ENCODE data around the gene TSPAN33.

Gene TSPAN33

GRCh38 chr7:129136887-129137642 is 7.4 kb upstream of the TSPAN33 start:
- DNase-seq, result no peak

DNA sequence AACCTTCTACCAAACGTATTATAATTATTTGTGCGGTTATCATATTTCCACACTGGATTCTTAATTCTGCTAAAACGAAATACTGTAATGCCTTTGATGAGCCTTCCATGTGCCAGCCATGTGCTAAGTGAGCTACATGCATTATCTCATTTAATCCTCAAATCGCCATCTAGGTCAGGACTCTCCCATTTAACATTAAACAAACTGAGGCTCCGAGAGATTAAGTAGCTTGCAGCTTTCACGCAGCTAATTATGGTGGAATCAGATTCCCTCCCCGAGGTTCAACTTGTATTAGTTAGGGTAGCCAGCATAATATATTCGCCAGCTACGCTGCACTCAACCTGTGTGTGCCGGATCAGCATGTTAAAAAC is 798 bp upstream of the TSPAN33 start:
- no peak for DNase-seq

DNA sequence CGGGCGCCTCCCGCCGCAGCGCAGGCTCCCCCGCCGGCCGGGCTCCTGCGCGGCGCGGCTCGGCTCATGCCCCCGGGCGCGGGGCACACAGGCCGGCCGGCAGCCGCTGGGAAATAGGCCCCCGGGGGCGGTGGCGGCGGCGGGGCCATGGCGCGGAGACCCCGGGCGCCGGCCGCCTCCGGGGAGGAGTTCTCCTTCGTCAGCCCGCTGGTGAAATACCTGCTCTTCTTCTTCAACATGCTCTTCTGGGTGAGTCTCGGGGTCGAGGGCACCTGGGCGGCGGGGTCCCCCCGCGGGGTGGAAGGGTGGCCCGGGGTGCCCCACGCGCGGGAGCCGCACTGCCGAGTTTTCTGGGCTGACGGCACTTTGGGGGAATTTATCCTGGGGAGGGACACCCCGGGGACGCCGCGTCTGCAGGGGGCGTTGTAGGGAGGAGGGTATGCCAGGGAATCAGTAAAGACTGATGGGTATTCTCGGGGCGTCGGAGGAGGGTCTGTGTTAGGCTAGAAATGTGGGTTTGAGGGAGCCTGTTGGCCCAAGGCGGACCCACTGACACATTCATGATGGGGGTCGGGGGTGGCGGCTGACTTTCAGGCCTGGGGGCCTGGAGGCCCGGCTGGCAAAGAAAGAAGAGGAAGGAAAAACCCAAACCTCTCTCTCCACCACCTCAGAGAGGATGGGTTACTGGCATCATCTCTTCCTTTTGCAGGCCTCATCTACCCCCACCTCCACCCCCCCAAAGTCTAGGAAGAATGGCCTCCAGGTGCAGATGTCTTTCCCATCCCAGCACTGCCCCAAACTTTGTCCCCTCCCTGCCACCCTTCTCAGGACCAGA is 544 bp downstream of the TSPAN33 start:
- no peak for DNase-seq

DNA sequence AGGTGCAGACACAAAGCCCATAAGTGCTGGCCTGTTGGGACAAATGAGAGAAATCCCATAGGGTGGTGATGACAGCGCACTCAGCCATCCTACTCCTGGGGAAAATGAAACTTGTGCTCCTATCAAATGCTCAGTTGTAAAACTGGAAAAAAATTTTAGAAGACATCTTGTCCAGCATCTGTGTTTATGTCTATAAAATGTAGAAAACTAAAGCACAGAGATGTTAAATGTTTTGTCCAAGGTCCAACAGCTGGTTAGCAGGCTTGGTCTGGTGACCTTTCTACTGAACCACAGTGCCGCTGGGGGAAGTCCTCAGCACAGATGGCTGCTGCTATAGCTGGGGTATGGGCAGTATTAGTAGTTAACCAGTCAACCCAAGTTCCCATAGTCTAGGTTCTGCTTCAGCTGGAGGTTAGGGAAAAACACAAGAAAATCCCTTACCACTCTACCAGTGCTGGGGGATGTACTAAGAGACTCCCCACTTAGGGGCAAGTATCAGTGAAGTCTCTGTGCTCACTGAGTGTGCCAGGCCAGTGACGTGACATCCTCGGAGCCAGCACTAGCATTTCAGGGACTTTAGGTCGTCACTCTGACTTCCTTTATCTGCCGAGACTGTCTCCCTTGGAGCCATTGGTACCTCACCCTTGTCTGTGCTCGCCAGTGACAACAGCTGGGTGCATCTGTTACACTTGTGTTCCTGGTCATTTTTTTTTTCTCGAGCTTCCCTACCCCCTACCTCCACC is 1.9 kb downstream of the TSPAN33 start:
- no peak for DNase-seq

- DNase-seq, result no peak
These were observed 3.2 kb downstream of the TSPAN33 start for GRCh38 chr7:129147731-129148130.

DNA sequence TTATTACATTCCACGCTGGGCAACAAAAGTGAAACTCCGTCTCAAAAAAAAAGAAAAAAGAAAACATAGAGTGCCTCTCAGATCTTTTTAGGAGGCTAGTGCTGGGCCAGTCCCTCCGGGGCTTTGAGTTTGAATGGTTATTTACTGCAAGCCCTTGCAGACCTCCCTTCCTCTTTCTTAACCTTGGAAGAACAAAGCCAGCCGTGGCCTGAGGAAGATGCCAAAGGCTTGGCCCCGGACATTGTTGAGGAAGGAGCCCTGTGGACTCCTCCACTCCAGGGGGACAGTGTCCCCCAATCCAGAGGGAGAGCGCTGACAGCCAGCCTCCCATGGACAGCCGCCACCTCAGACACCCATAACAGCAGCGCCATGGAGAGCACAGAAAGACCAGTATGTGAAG is 5.0 kb downstream of the TSPAN33 start:
- DNase-seq, result no peak

DNA sequence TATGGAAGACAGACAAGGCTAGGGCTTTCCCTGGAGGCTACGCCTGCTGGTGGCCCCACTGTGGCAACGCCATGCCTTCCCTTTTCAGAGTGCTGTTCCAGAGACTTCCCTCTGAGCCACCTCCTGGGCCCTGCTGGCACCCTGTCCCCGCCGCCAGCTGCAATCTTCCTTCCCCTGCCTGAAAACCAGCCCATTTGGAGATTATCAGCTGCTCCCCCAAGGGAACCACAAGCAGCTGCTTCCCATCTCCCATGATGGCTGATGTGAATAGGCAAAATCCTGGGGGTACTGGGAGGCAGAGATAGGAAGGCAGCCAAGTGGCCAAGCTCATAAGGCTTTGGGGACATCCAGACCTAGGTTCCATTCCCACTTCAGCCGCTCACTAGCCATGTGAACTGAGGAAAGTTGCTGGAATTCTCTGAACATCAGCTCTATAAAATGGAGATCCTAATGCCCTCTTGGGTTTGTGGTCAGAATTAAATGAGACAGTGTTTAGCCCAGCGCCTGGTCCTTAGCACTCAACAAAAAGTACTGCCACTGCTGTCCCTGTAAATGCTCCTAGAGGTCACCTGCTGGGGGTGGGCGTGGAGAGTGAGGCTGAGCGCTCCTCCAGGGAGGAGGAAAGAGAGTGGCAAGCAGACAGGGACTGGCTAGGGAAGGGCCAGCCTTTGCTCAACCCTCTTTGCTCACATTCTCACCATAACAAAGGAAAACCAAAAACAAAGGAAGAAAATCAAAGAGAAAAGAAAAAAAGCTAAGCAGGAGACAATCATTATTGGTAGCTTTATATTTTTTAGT is 5.9 kb downstream of the TSPAN33 start:
- DNase-seq, result no peak

DNA sequence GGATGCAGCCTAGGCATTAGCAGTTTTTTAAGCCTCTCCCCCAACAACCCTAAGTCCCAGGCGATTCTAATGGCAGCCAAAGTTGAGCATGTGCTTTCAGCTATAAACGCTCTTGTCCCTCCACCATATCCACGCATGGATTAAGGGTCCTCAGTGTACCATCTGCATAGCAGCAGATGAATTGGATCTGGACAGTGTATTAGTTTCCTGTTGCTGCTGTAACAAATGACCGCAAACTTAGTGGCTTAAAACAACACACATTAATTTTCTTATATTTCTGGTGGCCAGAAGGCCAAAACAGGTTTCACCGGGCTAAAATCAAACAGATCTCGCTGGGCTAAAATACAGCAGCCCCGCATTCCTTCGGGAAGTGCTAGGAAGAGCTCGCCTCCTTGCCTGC is 13.1 kb downstream of the TSPAN33 start:
- no peak for DNase-seq

DNA sequence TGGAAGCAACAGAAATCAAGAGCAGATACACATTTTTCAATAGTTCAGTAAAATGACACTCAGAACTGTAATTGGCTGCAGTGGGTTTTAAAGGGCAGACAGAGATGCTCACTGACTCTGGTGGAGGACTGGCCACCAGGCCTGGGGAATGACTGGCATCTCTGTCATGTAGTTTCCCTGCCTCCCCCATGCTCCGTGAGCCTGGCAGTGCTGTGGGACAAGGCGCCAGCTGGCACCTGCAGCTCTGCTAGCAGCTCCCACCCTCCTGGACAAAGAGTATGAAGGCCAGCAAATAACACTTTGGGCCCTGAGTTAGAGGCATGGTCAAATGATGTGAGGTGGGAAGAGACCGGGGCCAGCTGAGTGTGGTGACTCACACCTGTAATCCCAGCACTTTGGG is 15.0 kb downstream of the TSPAN33 start:
- no peak for DNase-seq

- no peak for DNase-seq
These were observed 15.8 kb downstream of the TSPAN33 start for GRCh38 chr7:129160161-129160905.

DNA sequence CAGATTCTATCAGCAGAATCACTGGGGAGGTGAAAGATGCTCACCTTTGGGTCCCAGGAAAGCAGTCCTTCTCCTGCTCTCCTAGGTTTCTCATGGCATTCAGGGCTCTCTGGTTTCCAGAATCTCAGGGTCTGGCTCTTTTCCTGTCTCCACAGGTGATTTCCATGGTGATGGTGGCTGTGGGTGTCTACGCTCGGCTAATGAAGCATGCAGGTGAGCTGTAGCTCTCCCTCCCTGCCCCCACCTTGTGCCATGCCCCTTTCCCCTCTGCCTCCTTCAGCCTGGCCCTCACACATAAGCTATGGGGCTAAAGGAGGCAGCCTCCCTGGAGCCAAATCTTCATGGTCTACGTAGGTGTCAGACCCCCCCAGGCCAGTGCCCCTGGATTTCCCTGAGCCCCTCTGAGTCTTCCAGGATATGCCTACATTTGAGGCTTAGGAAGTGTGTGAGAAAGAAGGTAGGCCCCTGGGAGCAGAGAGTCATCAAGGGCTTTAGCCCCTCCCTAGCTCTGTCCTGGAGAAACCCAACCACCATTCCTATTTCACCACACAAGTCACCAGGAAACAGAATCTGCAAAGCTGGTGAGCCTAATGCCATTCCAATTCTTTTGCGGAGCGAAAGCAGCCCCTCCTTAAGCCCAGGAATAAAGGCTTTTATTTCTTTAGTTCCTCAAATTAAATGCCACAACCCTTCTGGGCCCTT is 17.2 kb downstream of the TSPAN33 start:
- no peak for DNase-seq

- DNase-seq, result no peak
These were observed 18.2 kb downstream of the TSPAN33 start for GRCh38 chr7:129162732-129163131.

GRCh38 chr7:129163875-129164544 is 19.5 kb downstream of the TSPAN33 start:
- peak; percentile 58 for DNase-seq

DNA sequence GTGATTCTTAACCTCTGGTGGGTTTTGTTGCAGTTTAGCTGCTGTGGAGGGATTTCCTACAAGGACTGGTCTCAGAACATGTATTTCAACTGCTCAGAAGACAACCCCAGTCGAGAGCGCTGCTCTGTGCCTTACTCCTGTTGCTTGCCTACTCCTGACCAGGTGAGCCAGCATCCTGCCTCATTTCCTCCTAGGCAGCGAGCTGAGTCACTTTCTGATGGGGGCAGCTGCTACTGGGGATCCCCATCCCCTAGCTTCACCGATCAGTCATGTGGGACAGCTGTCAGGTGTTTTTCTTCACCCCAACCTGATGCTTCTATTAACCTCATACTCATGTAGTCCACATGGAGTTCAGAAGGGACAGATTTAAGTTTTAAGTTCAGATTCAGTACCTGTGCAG is 22.2 kb downstream of the TSPAN33 start:
- no peak for DNase-seq

DNA sequence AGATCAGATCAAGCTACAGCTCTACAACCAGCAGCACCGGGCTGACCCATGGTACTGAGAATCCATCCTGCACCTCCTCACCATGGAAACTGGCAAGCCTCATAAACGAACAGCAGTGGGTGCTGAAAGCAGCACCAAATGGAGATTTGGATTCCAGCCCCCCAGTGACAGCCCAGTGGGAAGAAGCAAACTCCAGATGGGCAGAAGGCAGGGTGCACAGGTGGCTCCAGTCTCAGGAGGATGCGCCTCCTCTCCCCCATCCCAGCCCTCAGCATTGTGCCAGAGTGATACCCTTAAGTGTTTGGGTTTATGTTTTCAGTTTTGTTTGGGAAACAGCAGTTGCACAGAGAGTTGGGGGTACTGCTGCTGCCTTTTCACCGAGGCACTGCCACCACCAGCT is 23.3 kb downstream of the TSPAN33 start:
- DNase-seq, result no peak

- no peak for DNase-seq
These were observed 23.9 kb downstream of the TSPAN33 start for GRCh38 chr7:129168231-129169021.

DNA sequence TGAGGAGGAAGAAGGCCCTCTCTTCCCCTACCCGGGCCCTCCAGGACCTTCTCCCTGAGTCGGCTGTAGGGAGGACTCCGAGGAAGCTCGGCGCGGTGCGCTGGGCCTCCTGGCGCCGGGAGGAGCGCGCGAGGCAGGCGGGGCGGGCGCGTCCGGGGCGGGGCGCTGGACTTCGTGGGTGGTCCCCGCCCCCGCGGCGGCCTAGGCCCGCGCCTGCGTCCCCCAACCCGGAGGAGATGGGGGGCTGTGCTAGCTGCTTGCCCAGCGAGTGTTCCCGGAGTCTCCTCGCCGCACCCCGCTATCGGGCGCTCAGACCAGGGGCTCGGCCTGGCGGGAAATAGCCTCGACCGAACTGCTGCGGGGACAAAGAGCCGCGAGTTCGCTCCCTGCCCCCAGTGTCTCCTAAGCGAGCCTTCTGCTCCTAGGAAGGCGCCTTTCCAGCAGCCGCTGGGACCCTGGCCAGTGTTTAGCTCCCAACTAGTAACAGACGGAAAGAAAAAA is 24.7 kb downstream of the TSPAN33 start:
- DNase-seq, result peak; percentile 56

DNA sequence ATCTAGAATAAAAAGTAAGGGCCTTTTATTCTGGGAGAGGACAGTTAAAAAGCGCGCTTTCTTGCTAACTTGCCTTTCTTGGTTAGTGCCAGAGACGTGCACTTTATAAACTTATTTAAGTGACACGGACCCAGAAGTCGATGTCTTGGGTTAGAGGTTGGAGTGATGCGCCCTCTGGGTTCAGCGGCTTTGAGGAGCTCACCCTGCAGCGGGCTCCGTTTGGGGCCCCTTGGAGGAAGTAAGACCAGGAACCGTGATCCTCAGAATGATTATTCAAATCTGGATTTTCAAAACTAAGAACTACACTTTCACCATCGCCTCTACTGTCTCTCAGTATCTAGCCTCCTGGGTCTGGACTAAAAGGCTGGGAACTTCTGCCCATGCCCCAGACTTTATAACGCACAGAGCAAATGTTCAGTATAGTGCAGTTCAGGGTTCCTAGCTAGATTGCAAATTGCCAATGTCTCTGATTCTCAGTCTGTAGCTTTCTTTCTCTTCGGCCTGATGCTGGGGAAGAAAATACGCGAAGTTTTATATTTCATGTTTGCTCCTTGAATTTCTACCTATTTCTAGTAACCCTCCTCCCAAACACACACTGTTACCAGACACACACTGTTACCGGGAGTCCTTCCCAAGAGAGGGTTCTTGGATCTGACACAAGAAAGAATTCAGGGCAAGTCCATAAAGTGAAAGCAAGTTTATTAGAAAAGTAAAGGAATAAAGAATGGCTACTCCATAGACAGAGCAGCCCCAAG is 25.4 kb downstream of the TSPAN33 start:
- no peak for DNase-seq

Measured in fibroblast of skin of scalp (primary cell).